ENCODE results near the gene PARD3B.

- no peak for TF ChIP-seq RAD21 (IDR thresholded peaks at IDR 0.05; ENCODE audit: low read length)
- TF ChIP-seq, protein P1, sequence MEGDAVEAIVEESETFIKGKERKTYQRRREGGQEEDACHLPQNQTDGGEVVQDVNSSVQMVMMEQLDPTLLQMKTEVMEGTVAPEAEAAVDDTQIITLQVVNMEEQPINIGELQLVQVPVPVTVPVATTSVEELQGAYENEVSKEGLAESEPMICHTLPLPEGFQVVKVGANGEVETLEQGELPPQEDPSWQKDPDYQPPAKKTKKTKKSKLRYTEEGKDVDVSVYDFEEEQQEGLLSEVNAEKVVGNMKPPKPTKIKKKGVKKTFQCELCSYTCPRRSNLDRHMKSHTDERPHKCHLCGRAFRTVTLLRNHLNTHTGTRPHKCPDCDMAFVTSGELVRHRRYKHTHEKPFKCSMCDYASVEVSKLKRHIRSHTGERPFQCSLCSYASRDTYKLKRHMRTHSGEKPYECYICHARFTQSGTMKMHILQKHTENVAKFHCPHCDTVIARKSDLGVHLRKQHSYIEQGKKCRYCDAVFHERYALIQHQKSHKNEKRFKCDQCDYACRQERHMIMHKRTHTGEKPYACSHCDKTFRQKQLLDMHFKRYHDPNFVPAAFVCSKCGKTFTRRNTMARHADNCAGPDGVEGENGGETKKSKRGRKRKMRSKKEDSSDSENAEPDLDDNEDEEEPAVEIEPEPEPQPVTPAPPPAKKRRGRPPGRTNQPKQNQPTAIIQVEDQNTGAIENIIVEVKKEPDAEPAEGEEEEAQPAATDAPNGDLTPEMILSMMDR (conservative IDR thresholded peaks at IDR 0.05; ENCODE audit: low read depth, low read length): no peak
- TF ChIP-seq RCOR1 (IDR thresholded peaks at IDR 0.05; ENCODE audit: insufficient replicate concordance, low read length): no peak
- no peak for TF ChIP-seq CHD1 (IDR thresholded peaks at IDR 0.05; ENCODE audit: low read depth, low read length)
- TF ChIP-seq MXI1 (IDR thresholded peaks at IDR 0.05; ENCODE audit: borderline replicate concordance, low read depth, low read length): no peak
- no peak for TF ChIP-seq SMC3 (IDR thresholded peaks at IDR 0.05; ENCODE audit: low read depth, low read length)
- no peak for TF ChIP-seq RFX5 (IDR thresholded peaks at IDR 0.05; ENCODE audit: low read depth, low read length)
- TF ChIP-seq POLR2A (IDR thresholded peaks at IDR 0.05; ENCODE audit: low read depth, low read length): no peak
- TF ChIP-seq BHLHE40 (IDR thresholded peaks at IDR 0.05; ENCODE audit: low read depth, low read length): no peak
- TF ChIP-seq, protein P2, sequence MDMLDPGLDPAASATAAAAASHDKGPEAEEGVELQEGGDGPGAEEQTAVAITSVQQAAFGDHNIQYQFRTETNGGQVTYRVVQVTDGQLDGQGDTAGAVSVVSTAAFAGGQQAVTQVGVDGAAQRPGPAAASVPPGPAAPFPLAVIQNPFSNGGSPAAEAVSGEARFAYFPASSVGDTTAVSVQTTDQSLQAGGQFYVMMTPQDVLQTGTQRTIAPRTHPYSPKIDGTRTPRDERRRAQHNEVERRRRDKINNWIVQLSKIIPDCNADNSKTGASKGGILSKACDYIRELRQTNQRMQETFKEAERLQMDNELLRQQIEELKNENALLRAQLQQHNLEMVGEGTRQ (IDR thresholded peaks at IDR 0.05; ENCODE audit: low read depth, low read length): no peak
- no peak for TF ChIP-seq CEBPB (IDR thresholded peaks at IDR 0.05; ENCODE audit: low read depth, low read length)
- TF ChIP-seq MAZ (IDR thresholded peaks at IDR 0.05; ENCODE audit: borderline replicate concordance, low read depth, low read length): no peak
- no peak for TF ChIP-seq MAFK (IDR thresholded peaks at IDR 0.05; ENCODE audit: low read depth, low read length)
Measured at GRCh38 chr2:204824751-204825453, 279.6 kb downstream of the PARD3B start.
